Sigmoid colon (tissue), 7 donors: Measurements from ENCODE around the gene EOGT. TPM values are rescaled to one million over a fixed set of nuclear protein-coding genes. Genes with fewer than 3 reads are reported as not detected.

Experiments used
- DNase-seq: peaks from one replicate; pipeline ENCODE4 v3.0.0-alpha.2; 2019
- H3K27ac ChIP-seq, 4 donors: fragments of 200-600 bp; sonication (generic); one replicate each; pipeline ENCODE4 v1.5.1; 2016 to 2019; ENCODE audit warnings: mild to moderate bottlenecking in 1 of 4
- H3K27me3 ChIP-seq, 3 donors: fragments of 200-600 bp; sonication (generic); one replicate each; pipeline ENCODE4 v1.5.1; 2019; ENCODE audit warnings: mild to moderate bottlenecking in 1 of 3
- H3K36me3 ChIP-seq, 4 donors: fragments of 200-600 bp; sonication (generic); one replicate each; pipeline ENCODE4 v1.5.1; 2016 to 2019
- H3K4me1 ChIP-seq, 4 donors: fragments of 200-600 bp; sonication (generic); one replicate each; pipeline ENCODE4 v1.5.1; 2017 to 2019
- H3K4me3 ChIP-seq, 4 donors: fragments of 200-600 bp; sonication (generic); one replicate each; pipeline ENCODE4 v1.5.1; 2017 to 2019; ENCODE audit warnings: mild to moderate bottlenecking in 2 of 4, moderate library complexity in 1 of 4
- H3K9me3 ChIP-seq, 4 donors: fragments of 200-600 bp in 3 of 4; sonication (generic) in 3 of 4; one replicate each; pipeline versions ENCODE4 v1.5.1 to v1.6.1; 2013 to 2019
- EP300 ChIP-seq, 4 donors: sonication (generic); formaldehyde crosslinking; IDR thresholded peaks; one replicate each; pipeline ENCODE4 v1.6.1; 2017; ENCODE audit warnings: antibody characterized with exemption in 4 of 4
- POLR2A ChIP-seq, 2 donors: fragments of 450-650 bp; IDR thresholded peaks; one replicate each; pipeline ENCODE4 v1.6.1; 2016; ENCODE audit warnings: antibody characterized with exemption in 2 of 2, mild to moderate bottlenecking in 2 of 2, moderate library complexity in 2 of 2
- POLR2AphosphoS5 ChIP-seq, 4 donors: sonication (generic); formaldehyde crosslinking; IDR thresholded peaks; one replicate each; pipeline ENCODE4 v1.6.1; 2017; ENCODE audit warnings: antibody characterized with exemption in 4 of 4
- WGBS, 2 donors: extraction: QIAGEN DNeasy Blood & Tissue Kit; methylation state at CpG; one replicate each; pipeline ENCODE4 v1.1.7; 2013; 5-methylcytosine and 5-hydroxymethylcytosine counted together
- intact Hi-C: fragments of 100-400 bp; cut with DNase I; formaldehyde crosslinking; loops from one replicate; pipeline ENCODE4 v1.15.1; 2023
- polyA plus RNA-seq, 3 donors: library from polyadenylated mRNA; stranded (reverse); fragments of 200-250 nt; gene quantifications; one replicate each; pipeline ENCODE4 v1.2.3, GENCODE V29; 2013
- total RNA-seq, 4 donors: library from RNA; depleted of rRNA; stranded (reverse); fragments of >200 nt; gene quantifications; one replicate each; pipeline ENCODE4 v1.1.0, GENCODE V29; 2016
- TF ChIP-seq, protein P1 (sequence below), 4 experiments: fragments of 450-650 bp in 3 of 4; fragments of 200-600 bp in 1 of 4; IDR thresholded peaks; one replicate each; pipeline ENCODE4 v1.5.1; 2016 to 2019; ENCODE audit warnings: antibody characterized with exemption in 4 of 4, mild to moderate bottlenecking in 3 of 4, moderate library complexity in 2 of 4
- donor health status: healthy with polysubstance abuse.
- donor health status: Bipolar disorder and iron deficiency.
- donor health status: healthy.

EOGT gene
- total and polyA plus RNA-seq, 7 donors, result 4.6 to 103 (median 42.1) TPM

DNA sequence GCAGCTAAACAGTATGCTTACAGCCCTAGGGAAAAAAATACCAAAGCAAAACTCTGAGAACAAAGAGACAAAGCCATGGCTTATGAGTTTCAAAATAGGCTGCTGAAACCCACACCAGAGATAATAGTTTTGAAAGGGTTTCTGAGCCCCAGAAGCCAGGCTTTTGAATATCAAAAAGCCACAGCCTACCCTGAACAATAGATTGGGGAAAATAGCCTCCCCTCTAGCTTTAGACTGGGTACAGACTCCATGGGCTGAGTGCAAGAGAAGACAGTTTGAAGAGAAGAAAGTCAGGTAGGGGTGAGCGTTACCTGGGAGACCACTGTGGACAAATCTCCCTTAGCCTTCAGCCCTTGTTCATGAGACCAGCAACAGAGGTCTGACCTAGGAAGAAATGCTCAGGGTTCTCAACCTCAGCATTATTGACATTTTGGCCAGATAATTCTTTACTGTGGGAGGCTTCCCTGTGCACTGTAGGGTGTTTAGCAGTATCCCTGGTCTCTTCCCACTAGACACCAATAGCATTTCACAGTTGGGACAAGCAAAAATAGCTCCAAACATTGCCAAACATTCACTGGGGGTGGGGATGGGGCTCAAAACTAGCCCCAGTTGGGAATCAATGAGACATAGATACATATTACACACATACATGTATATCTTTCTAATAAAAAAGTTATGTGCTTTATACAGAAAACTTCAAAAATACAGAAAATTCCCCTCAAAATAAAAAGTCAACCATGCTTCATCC is 69.6 kb downstream of the EOGT start:
- no peak for DNase-seq
- H3K27ac ChIP-seq, result no peak overlapping the region
- intact Hi-C loops, result no loop called here
- H3K27me3 ChIP-seq, result no peaks in the 10 kb centered on the region
- no peaks in the 10 kb centered on the region for H3K4me1 ChIP-seq
- no peaks in the 10 kb centered on the region for H3K9me3 ChIP-seq
- 89 to 92% methylated on average over 1 of the region's 1 CpG for WGBS, 2 donors
- TF ChIP-seq POLR2AphosphoS5 (IDR thresholded peaks at IDR 0.05), result no peak
- TF ChIP-seq, protein P1, sequence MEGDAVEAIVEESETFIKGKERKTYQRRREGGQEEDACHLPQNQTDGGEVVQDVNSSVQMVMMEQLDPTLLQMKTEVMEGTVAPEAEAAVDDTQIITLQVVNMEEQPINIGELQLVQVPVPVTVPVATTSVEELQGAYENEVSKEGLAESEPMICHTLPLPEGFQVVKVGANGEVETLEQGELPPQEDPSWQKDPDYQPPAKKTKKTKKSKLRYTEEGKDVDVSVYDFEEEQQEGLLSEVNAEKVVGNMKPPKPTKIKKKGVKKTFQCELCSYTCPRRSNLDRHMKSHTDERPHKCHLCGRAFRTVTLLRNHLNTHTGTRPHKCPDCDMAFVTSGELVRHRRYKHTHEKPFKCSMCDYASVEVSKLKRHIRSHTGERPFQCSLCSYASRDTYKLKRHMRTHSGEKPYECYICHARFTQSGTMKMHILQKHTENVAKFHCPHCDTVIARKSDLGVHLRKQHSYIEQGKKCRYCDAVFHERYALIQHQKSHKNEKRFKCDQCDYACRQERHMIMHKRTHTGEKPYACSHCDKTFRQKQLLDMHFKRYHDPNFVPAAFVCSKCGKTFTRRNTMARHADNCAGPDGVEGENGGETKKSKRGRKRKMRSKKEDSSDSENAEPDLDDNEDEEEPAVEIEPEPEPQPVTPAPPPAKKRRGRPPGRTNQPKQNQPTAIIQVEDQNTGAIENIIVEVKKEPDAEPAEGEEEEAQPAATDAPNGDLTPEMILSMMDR (IDR thresholded peaks at IDR 0.05), result no peak
- TF ChIP-seq POLR2A (IDR thresholded peaks at IDR 0.05), result no peak
- no peak for TF ChIP-seq EP300 (IDR thresholded peaks at IDR 0.05)
- H3K36me3 ChIP-seq, result no peaks in the 10 kb centered on the region
- no peak overlapping the region for H3K4me3 ChIP-seq

DNA sequence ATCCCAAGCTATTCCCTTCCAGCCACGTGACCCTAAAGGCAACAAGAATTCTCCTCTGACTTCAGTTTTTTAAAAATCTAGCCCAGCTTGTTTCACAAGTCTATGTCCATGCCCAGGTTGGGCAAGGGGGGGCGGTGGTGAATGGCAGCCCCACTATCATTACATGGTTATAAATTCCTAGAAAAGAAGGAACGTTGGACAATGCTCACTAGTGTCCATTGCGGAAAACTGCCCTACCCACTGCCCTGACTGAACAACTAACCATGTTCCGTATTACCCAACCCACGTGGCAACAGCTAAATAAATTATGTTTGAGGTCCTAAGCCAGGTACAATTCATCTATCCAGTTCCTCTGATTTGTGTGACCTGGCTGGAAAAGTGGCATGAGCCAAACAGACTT is 72.4 kb downstream of the EOGT start:
- 30 to 64% methylated on average over 6 of the region's 6 CpGs for WGBS, 2 donors
- no peak for DNase-seq
- TF ChIP-seq, protein P1 (IDR thresholded peaks at IDR 0.05), result no peak
- no peak for TF ChIP-seq POLR2AphosphoS5 (IDR thresholded peaks at IDR 0.05)
- TF ChIP-seq POLR2A (IDR thresholded peaks at IDR 0.05), result no peak
- TF ChIP-seq EP300 (IDR thresholded peaks at IDR 0.05), result no peak
- H3K27me3 ChIP-seq, result no peaks in the 10 kb centered on the region
- intact Hi-C loops, result no loop called here
- no peaks in the 10 kb centered on the region for H3K9me3 ChIP-seq
- H3K4me3 ChIP-seq, result no peak overlapping the region
- H3K36me3 ChIP-seq, result no peaks in the 10 kb centered on the region
- H3K4me1 ChIP-seq, result no peaks in the 10 kb centered on the region
- no peak overlapping the region for H3K27ac ChIP-seq

DNA sequence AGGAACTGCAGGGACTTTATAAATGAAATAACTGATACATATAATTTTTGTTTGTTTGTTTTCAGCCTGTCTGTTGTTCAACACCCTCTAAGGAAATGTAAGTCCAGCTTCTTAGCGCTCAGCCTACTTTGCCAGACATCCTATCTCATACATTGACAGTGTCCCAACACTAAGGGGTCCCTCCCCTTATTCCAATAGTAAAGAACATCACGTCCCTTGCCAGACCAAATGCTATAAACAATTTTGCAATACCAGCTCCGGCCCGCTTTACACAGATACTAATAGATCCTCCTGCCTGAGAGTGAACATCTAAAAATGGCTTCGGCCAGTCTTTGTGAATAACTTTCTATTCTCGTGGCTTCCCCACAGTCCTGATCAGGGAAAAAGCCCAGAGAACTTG is 76.6 kb downstream of the EOGT start:
- intact Hi-C loops, result no loop called here
- 66 to 72% methylated on average over 6 of the region's 6 CpGs for WGBS, 2 donors
- no peaks in the 10 kb centered on the region for H3K36me3 ChIP-seq
- H3K27me3 ChIP-seq, result peaks cover 4 to 19% (median 12%) of the 10 kb centered on the region in 3 donors
- no peak for DNase-seq
- H3K4me3 ChIP-seq, result no peak overlapping the region
- H3K9me3 ChIP-seq, result no peaks in the 10 kb centered on the region
- peaks cover 0 to 10% (median 9%) of the 10 kb centered on the region in 4 donors for H3K4me1 ChIP-seq
- TF ChIP-seq POLR2A (IDR thresholded peaks at IDR 0.05) (no peak), POLR2AphosphoS5 (IDR thresholded peaks at IDR 0.05) (no peak), EP300 (IDR thresholded peaks at IDR 0.05) (no peak)
- TF ChIP-seq, protein P1 (IDR thresholded peaks at IDR 0.05), result no peak
- no peak overlapping the region for H3K27ac ChIP-seq

GRCh38 chr3:68935778-68936177 is 77.7 kb downstream of the EOGT start:
- TF ChIP-seq POLR2A (IDR thresholded peaks at IDR 0.05), result no peak
- TF ChIP-seq, protein P1 (IDR thresholded peaks at IDR 0.05), result no peak
- no peak for TF ChIP-seq POLR2AphosphoS5 (IDR thresholded peaks at IDR 0.05)
- TF ChIP-seq EP300 (IDR thresholded peaks at IDR 0.05), result no peak
- H3K27ac ChIP-seq, result no peak overlapping the region
- peaks cover 0 to 15% (median 14%) of the 10 kb centered on the region in 4 donors for H3K4me1 ChIP-seq
- H3K9me3 ChIP-seq, result no peaks in the 10 kb centered on the region
- no peaks in the 10 kb centered on the region for H3K36me3 ChIP-seq
- WGBS, 2 donors, result 59 to 69% methylated on average over 6 of the region's 6 CpGs
- peaks cover 15 to 29% (median 23%) of the 10 kb centered on the region in 3 donors for H3K27me3 ChIP-seq
- H3K4me3 ChIP-seq, result no peak overlapping the region
- intact Hi-C loops, result no loop called here
- no peak for DNase-seq
